ENCODE data around the gene SLC22A4. TPM values are rescaled to one million over a fixed set of nuclear protein-coding genes. Genes with fewer than 3 reads are reported as not detected.

SLC22A4 gene
- total RNA-seq (2014; rRNA removed; shearing (Covaris generic)) (26.0 and 26.3 TPM in 2 replicates), polyA plus RNA-seq (2016; fragmentation: Nextera tagmentation; extraction: Ambion mirVana) (24.0 and 26.1 TPM in 2 replicates)

DNA sequence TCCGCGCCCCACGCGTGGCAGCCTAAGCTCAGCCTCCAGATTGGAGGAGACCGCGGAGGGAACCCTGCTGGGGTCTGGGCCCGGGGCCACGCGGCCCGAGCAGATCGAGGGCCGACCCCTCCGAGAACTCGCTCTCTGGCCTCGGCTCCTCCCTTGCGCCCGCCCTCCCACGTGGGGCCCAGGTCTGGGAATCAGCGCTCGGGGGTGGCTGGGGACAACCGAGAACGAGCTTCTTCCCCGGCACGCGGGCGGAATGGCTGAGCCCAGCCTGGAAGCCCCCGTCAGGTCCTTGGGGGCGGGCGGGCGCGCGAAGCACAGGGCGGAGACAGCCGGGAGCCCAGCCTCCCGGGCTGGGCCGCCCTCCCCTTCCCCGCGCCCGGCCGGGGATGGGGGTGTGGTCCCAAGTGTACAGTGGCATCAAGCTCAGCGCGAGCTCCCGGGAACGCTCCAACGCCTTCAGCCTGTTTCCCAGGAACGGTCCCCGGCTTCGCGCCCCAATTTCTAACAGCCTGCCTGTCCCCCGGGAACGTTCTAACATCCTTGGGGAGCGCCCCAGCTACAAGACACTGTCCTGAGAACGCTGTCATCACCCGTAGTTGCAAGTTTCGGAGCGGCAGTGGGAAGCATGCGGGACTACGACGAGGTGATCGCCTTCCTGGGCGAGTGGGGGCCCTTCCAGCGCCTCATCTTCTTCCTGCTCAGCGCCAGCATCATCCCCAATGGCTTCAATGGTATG lies at the start of gene SLC22A4:
TSS of gene SLC22A4 (plus strand) at position 403 of the 736 bp plus-strand sequence. CDS start at position 626, 223 bp downstream.
- DNase-seq = peak; percentile 97
- 1% methylated on average over 41 to 44 of the region's 63 CpGs for WGBS, 2 experiments (ENCODE audit: low coverage in 1 of 2, low lambda C conversion rate in 2 of 2, missing lambda C conversion rate in 2 of 2)
- Histone ChIP-seq H3F3A (ENCODE audit: insufficient read depth) (peaks cover 12% of the 10 kb centered on the region), H3K4me2 (ENCODE audit: unreplicated experiment) (peak within 1 kb of the TSS; percentile 86), H3K9me2 (ENCODE audit: insufficient read depth) (no peaks in the 10 kb centered on the region), H3K27me3 (replicated peaks; ENCODE audit: insufficient read depth) (no peaks in the 10 kb centered on the region), H3K9me3 (ENCODE audit: low read depth) (no peaks in the 10 kb centered on the region), H3K79me2 (ENCODE audit: insufficient read depth) (peaks cover 40% of the 10 kb centered on the region), H3K27ac (peak within 1 kb of the TSS; percentile 99), H3K4me1 (ENCODE audit: insufficient read depth) (peaks cover 11% of the 10 kb centered on the region; the same call in 1 of the 2 replicates), H3K9ac (peak within 1 kb of the TSS; percentile 98), H2AFZ (peak within 1 kb of the TSS; percentile 92), H3K4me3 (peak within 1 kb of the TSS; percentile 84), H4K20me1 (ENCODE audit: insufficient read depth) (no peaks in the 10 kb centered on the region), H3K36me3 (ENCODE audit: low read depth) (no peaks in the 10 kb centered on the region)
- in situ Hi-C loops (cut with MboI) = no loop called here
- TF ChIP-seq EZH2phosphoT487 (IDR thresholded peaks at IDR 0.05; ENCODE audit: insufficient read depth, low read depth) = no peak
- TF ChIP-seq EZH2 (IDR thresholded peaks at IDR 0.05; ENCODE audit: insufficient read depth, poor library complexity, severe bottlenecking) = no peak

DNA sequence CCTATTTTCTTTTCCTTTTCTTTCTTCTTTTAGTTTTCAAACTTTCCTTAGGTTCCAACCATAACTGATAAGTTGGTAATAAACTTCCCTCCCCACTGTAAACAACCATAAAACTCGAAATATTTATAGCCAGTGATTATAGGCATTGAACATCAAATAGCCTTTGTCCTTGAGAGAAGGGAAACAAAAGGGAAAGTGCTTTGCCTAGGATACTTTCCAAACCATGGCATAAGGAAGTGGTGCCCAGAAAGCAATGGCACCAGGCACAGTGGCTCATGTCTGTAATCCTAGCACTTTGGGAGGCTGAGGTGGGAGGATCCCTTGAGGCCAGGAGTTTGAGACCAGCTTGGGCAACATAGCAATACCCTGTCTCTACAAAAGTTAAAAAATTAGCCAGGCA lies 48.6 kb upstream of the SLC22A4 start:
- Histone ChIP-seq H3K79me2 (ENCODE audit: insufficient read depth) (no peaks in the 10 kb centered on the region), H3K9ac (no peak overlapping the region), H3F3A (ENCODE audit: insufficient read depth) (no peaks in the 10 kb centered on the region), H4K20me1 (ENCODE audit: insufficient read depth) (no peaks in the 10 kb centered on the region), H3K4me1 (ENCODE audit: insufficient read depth) (no peaks in the 10 kb centered on the region), H3K36me3 (ENCODE audit: low read depth) (no peaks in the 10 kb centered on the region), H3K4me2 (ENCODE audit: unreplicated experiment) (no peak overlapping the region), H3K9me3 (ENCODE audit: low read depth) (no peaks in the 10 kb centered on the region), H3K27ac (no peak overlapping the region), H3K4me3 (no peak overlapping the region), H2AFZ (no peak overlapping the region), H3K27me3 (replicated peaks; ENCODE audit: insufficient read depth) (no peaks in the 10 kb centered on the region), H3K9me2 (ENCODE audit: insufficient read depth) (no peaks in the 10 kb centered on the region)
- 31 to 40% methylated on average over 1 of the region's 1 CpG for WGBS, 2 experiments (ENCODE audit: low coverage in 1 of 2, low lambda C conversion rate in 2 of 2, missing lambda C conversion rate in 2 of 2)
- no peak for DNase-seq
- in situ Hi-C loops (cut with MboI) = no loop called here
- no peak for TF ChIP-seq EZH2 (IDR thresholded peaks at IDR 0.05; ENCODE audit: insufficient read depth, poor library complexity, severe bottlenecking)
- no peak for TF ChIP-seq EZH2phosphoT487 (IDR thresholded peaks at IDR 0.05; ENCODE audit: insufficient read depth, low read depth)

DNA sequence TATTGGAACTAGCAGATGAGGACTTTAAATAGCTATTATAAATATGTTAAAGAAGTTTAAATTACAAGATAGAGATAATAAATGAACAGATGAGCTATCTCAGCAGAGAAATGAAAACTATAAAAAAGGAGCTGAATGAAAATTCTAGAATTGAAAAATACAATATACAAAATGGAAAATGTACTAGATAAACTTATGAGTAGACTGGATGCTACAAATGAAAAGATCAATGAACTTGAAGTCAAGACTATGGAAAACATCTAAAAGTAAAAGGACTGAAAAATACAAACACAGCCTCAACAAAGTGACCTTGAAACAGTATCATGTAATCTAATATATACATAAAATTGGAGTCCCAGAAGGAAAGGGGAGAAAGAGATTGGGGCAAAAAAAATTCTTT lies 47.4 kb upstream of the SLC22A4 start:
- TF ChIP-seq EZH2 (IDR thresholded peaks at IDR 0.05; ENCODE audit: insufficient read depth, poor library complexity, severe bottlenecking) (no peak), EZH2phosphoT487 (IDR thresholded peaks at IDR 0.05; ENCODE audit: insufficient read depth, low read depth) (no peak)
- H3K4me1 ChIP-seq (ENCODE audit: insufficient read depth) = no peaks in the 10 kb centered on the region
- H2AFZ ChIP-seq = no peak overlapping the region
- H3K4me2 ChIP-seq (ENCODE audit: unreplicated experiment) = no peak overlapping the region
- no peaks in the 10 kb centered on the region for H3K79me2 ChIP-seq (ENCODE audit: insufficient read depth)
- no peaks in the 10 kb centered on the region for H3K9me2 ChIP-seq (ENCODE audit: insufficient read depth)
- no peak for DNase-seq
- H3K9me3 ChIP-seq (ENCODE audit: low read depth) = no peaks in the 10 kb centered on the region
- H3K9ac ChIP-seq = no peak overlapping the region
- H4K20me1 ChIP-seq (ENCODE audit: insufficient read depth) = no peaks in the 10 kb centered on the region
- H3K36me3 ChIP-seq (ENCODE audit: low read depth) = no peaks in the 10 kb centered on the region
- no peak overlapping the region for H3K4me3 ChIP-seq
- H3K27me3 ChIP-seq (replicated peaks; ENCODE audit: insufficient read depth) = no peaks in the 10 kb centered on the region
- H3K27ac ChIP-seq = no peak overlapping the region
- in situ Hi-C loops (cut with MboI) = no loop called here
- H3F3A ChIP-seq (ENCODE audit: insufficient read depth) = no peaks in the 10 kb centered on the region

DNA sequence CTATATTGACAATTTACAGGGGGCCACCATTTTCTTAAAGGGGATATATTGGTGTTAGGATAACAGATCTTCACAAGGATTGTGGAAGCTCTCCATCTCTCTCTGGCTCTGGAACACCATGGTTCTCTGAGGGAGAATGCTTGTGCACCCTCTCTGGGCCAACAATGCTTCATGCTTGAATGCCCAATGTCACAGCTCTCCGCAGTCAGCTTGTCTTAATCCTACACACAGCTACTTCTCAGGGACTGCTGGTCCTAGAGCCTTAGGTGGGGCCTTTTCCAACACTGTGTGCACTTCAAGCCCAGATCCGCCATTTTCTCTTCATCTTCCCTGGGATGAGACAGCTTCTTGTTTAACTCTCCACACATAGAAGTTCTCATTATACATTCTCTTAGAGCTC lies 43.6 kb upstream of the SLC22A4 start:
- Histone ChIP-seq H3K4me1 (ENCODE audit: insufficient read depth) (no peaks in the 10 kb centered on the region), H3K27me3 (replicated peaks; ENCODE audit: insufficient read depth) (no peaks in the 10 kb centered on the region), H3K9me3 (ENCODE audit: low read depth) (no peaks in the 10 kb centered on the region), H3K36me3 (ENCODE audit: low read depth) (no peaks in the 10 kb centered on the region), H3K9ac (no peak overlapping the region), H2AFZ (no peak overlapping the region), H3K79me2 (ENCODE audit: insufficient read depth) (no peaks in the 10 kb centered on the region), H3K4me2 (ENCODE audit: unreplicated experiment) (no peak overlapping the region), H3F3A (ENCODE audit: insufficient read depth) (no peaks in the 10 kb centered on the region), H3K4me3 (no peak overlapping the region), H4K20me1 (ENCODE audit: insufficient read depth) (no peaks in the 10 kb centered on the region), H3K9me2 (ENCODE audit: insufficient read depth) (no peaks in the 10 kb centered on the region), H3K27ac (no peak overlapping the region)
- WGBS, 2 experiments (ENCODE audit: low coverage in 1 of 2, low lambda C conversion rate in 2 of 2, missing lambda C conversion rate in 2 of 2) = 91 to 98% methylated on average over 2 of the region's 2 CpGs
- in situ Hi-C loops (cut with MboI) = no loop called here
- DNase-seq = no peak
- TF ChIP-seq EZH2 (IDR thresholded peaks at IDR 0.05; ENCODE audit: insufficient read depth, poor library complexity, severe bottlenecking) = no peak
- no peak for TF ChIP-seq EZH2phosphoT487 (IDR thresholded peaks at IDR 0.05; ENCODE audit: insufficient read depth, low read depth)

Measured in GM23248 (cell line).